ENCODE measurements around the gene RAP1B. TPM values are rescaled to one million over a fixed set of nuclear protein-coding genes. Genes with fewer than 3 reads are reported as not detected.

Gene RAP1B
- total and polyA plus RNA-seq, 2 of the 4 experiments (the other 2 are of a cell fraction): 159 to 200 TPM

DNA sequence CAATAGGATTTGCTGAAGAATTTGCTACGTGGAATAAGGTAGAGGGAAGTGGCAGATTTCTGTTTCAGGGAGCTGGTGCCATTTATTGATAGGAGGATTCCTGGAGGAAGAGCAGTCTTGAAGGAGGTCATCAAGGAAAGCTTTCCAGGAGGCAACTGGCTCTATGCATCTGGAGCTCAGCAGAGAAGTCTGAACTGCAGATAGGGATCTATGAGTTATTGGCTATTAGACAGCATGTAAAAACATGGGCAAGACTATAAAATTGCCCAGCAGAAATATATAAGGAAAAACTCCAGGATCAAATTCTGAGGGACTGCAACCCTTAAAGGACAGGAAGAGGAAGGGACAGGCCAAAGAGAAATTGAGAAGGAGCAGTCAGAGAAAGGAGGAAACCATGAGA lies 8.9 kb upstream of the RAP1B start:
- no peak overlapping the region for H2AK9ac ChIP-seq (replicated peaks; ENCODE audit: low read depth, low read length, poor library complexity)
- TF ChIP-seq NFE2L2 (IDR thresholded peaks at IDR 0.05; ENCODE audit: low read depth, low read length) (no peak), MAZ (IDR thresholded peaks at IDR 0.05; ENCODE audit: borderline replicate concordance, low read depth, low read length) (no peak), RFX5 (IDR thresholded peaks at IDR 0.05; ENCODE audit: low read depth, low read length) (no peak), RCOR1 (IDR thresholded peaks at IDR 0.05; ENCODE audit: insufficient replicate concordance, low read length) (no peak), USF2 (IDR thresholded peaks at IDR 0.05; ENCODE audit: low read depth, low read length) (no peak)
- no TSS peak for BruUV-seq (replicated peaks)
- H2AFZ ChIP-seq (replicated peaks; ENCODE audit: low read length, poor library complexity): no peak overlapping the region
- H4K91ac ChIP-seq (ENCODE audit: insufficient read depth, low read depth, low read length): no peak overlapping the region
- no peak overlapping the region for H4K8ac ChIP-seq (ENCODE audit: low read depth in 2 of 2, low read length in 2 of 2)
- no peak overlapping the region for H2AK5ac ChIP-seq (ENCODE audit: low read depth, low read length)
- no peak overlapping the region for H2BK120ac ChIP-seq (ENCODE audit: low read depth, low read length)
- no peak overlapping the region for H3K9ac ChIP-seq (ENCODE audit: low read depth, low read length)
- H3K36me3 ChIP-seq (ENCODE audit: control insufficient read depth, insufficient read depth, low read length): no peaks in the 10 kb centered on the region
- no peak for ATAC-seq (ENCODE audit: low read depth)
- ChIA-PET CTCF (no interaction called here), POLR2A (ENCODE audit: unreplicated experiment) (no interaction called here)
- no peaks in the 10 kb centered on the region for H3K27me3 ChIP-seq (ENCODE audit: control insufficient read depth, insufficient read depth, low read length)
- H3K18ac ChIP-seq (ENCODE audit: low read depth, low read length): no peak overlapping the region
- H3K27ac ChIP-seq (ENCODE audit: insufficient read depth, low read length): no peak overlapping the region
- dilution Hi-C loops (cut with HindIII; ENCODE audit: low sequenced_read_pairs, unreplicated experiment): no loop called here
- H3K4me2 ChIP-seq (ENCODE audit: low read depth, low read length): peak overlapping the region; percentile 70; the same call in 1 of the 2 replicates
- no CpG with 5 or more reads among the region's 1 CpG for WGBS, 2 experiments (ENCODE audit: extremely low coverage in 2 of 2, insufficient read length in 1 of 2)
- no peaks in the 10 kb centered on the region for H4K20me1 ChIP-seq (ENCODE audit: insufficient read depth, low read length)
- H3K9me1 ChIP-seq (ENCODE audit: insufficient read depth, low read length): no peaks in the 10 kb centered on the region; the same call in 1 of the 2 replicates
- no peak overlapping the region for H3K56ac ChIP-seq (ENCODE audit: extremely low read depth, insufficient read depth, low read length)
- H3K4ac ChIP-seq (ENCODE audit: low read depth, low read length): no peak overlapping the region
- in situ Hi-C loops (cut with MboI; ENCODE audit: low sequenced_read_pairs): loop anchor here (10.0 kb wide), 1 partner anchor 237 kb away; no protein-coding TSS in a partner anchor
- intact Hi-C loops (cut with micrococcal nuclease): no loop called here
- H3K9me3 ChIP-seq (ENCODE audit: control insufficient read depth, insufficient read depth, low read length): no peaks in the 10 kb centered on the region
- H2BK5ac ChIP-seq (ENCODE audit: low read depth, low read length, poor library complexity, severe bottlenecking): no peak overlapping the region
- H4K5ac ChIP-seq (ENCODE audit: low read depth, low read length): peak overlapping the region; percentile 63; the same call in 1 of the 2 replicates
- H3K79me1 ChIP-seq (ENCODE audit: low read depth in 1 of 2, low read length in 2 of 2): no peaks in the 10 kb centered on the region
- H2BK20ac ChIP-seq (ENCODE audit: low read depth, low read length): no peak overlapping the region
- H3K23ac ChIP-seq (ENCODE audit: low read depth, low read length): no peak overlapping the region
- H3K14ac ChIP-seq (replicated peaks; ENCODE audit: low read depth, low read length): no peak overlapping the region
- 0 out of 2 replicates have a peak, but pooled peaks cover 2% of the 10 kb centered on the region for H3K4me1 ChIP-seq (ENCODE audit: control insufficient read depth, insufficient read depth, low read length)
- no peak overlapping the region for H3K4me3 ChIP-seq (ENCODE audit: insufficient read depth, low read depth, low read length)
- H2BK15ac ChIP-seq (ENCODE audit: low read depth, low read length): no peak overlapping the region
- no peak for DNase-seq

Measured in IMR-90 (cell line).